T-helper 2 cell treated with Interferon-gamma antibody and Interleukin-4, amounts not matched to agents 5 μg/mL and 100 μg/mL, for 36 hours (primary cell): Measurements from ENCODE around the gene RAD51B.
"Not testable (repeated sequence)": the region's sequence is repeated elsewhere in the genome, so short reads cannot be mapped to it uniquely, and the experiment has no call there.

Source experiments
- DNase-seq: peaks from one replicate; pipeline ENCODE4 v3.0.0; 2021; ENCODE audit warnings: low spot score
- H3K27ac Mint-ChIP-seq: one replicate; pipeline ENCODE4 v1.8.0; 2021; ENCODE audit warnings: mild to moderate bottlenecking, mixed read lengths
- H3K27me3 Mint-ChIP-seq: one replicate; pipeline ENCODE4 v1.8.0; 2021; ENCODE audit warnings: low read depth, mixed read lengths
- H3K36me3 Mint-ChIP-seq: one replicate; pipeline ENCODE4 v1.8.0; 2021; ENCODE audit warnings: low read depth, mixed read lengths
- H3K4me1 Mint-ChIP-seq: one replicate; pipeline ENCODE4 v1.8.0; 2021; ENCODE audit warnings: low read depth, mixed read lengths
- H3K4me3 Mint-ChIP-seq: one replicate; pipeline ENCODE4 v1.8.0; 2022; ENCODE audit warnings: mild to moderate bottlenecking, moderate library complexity, mixed read lengths
- H3K9me3 Mint-ChIP-seq: one replicate; pipeline ENCODE4 v1.8.0; 2021; ENCODE audit warnings: mixed read lengths

Gene RAD51B

DNA sequence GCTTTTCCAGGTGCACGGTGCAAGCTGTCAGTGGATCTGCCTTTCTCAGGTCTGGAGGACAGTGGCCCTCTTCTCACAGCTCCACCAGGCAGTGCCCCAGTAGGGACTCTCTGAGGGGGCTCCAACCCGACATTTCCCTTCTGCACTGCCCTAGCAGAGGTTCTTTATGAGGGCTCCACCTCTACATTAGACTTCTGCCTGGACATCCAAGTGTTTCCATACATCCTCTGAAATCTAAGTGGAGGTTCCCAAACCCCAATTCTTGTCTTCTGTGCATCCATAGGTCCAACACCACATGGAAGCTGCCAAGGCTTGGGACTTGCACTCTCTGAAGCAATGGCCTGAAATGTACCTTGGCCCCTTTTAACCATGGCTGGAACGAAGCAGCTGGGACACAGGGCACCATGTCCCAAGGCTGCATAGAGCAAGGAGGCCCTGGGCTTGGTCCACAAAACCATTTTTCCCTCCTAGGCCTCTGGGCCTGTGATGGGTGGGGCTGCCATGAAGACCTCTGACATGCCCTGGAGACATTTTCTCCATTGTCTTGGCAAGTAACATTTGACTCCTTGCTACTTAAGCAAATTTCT is 282.2 kb downstream of the RAD51B start:
- not testable (repeated sequence) for H3K27ac Mint-ChIP-seq, DNase-seq, H3K4me3 Mint-ChIP-seq, H3K27me3 Mint-ChIP-seq, H3K4me1 Mint-ChIP-seq
- peaks cover 12% of the 10 kb centered on the region for H3K36me3 Mint-ChIP-seq
- H3K9me3 Mint-ChIP-seq, result peaks cover 58% of the 10 kb centered on the region

DNA sequence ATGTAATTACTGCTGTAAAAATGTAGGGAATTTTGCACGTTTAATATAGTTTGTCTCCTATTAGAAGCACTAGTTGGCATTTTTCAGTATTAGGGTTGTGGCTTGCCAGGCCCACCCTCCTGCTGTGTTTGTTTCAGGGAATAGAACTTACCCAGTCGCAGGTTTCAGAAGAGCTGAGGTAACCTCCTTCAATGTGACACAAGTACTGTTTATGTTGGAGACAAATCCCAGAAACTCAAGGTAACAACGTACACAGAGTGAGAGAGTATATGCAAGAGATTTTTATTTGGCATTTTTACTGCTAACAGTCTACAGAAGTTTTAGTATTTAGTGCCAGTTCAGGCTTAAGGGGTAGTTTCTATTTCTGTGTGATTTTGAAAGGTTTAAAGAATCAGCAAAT is 284.3 kb downstream of the RAD51B start:
- H3K36me3 Mint-ChIP-seq, result peaks cover 12% of the 10 kb centered on the region

DNA sequence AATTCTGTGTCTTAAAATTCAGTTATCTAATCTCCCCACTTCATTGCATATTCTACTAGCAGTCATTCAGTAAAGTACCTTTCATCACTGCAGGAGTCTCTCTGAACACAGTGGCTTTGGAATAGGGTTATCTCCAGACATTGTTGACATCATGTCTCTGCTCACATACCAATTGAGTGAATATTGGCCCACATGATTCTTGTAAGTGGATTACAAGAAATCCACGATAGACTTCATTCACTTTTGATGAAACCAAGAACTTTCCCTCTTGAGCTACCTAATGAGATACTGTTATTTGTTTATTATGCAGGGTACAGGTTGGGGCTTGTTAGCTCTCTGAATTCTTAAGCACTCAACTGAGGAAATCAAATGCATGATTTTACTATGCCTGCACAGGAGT is 284.9 kb downstream of the RAD51B start:
- no peak for DNase-seq
- Mint-ChIP-seq H3K27ac (no peak overlapping the region), H3K27me3 (peaks cover 3% of the 10 kb centered on the region), H3K9me3 (peaks cover 40% of the 10 kb centered on the region), H3K36me3 (peaks cover 12% of the 10 kb centered on the region), H3K4me3 (no peak overlapping the region), H3K4me1 (no peaks in the 10 kb centered on the region)

More for the DNA sequence above, 284.3 kb downstream of the RAD51B start:
- Mint-ChIP-seq H3K27me3 (peaks cover 3% of the 10 kb centered on the region), H3K9me3 (peaks cover 46% of the 10 kb centered on the region), H3K27ac (no peak overlapping the region), H3K4me3 (no peak overlapping the region), H3K4me1 (no peaks in the 10 kb centered on the region)
- no peak for DNase-seq

DNA sequence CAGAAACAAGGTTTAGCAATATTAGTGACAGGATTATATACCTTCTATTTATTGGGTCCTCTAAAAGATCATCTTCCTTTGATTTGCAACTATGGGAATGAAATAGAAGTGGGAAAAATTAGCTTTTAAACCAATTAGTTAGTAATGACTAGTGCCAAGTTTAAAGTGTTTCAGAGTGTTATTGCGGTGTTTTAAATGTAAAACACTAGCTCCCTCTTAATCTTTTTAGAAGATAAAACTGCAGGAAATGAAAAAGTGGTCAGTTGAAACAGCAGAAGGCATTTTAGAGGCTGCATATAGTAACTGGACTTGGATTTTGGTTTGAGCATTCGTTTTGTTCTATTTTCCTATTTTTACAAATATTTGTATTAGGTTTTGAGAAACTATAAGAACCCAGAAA is 286.2 kb downstream of the RAD51B start:
- Mint-ChIP-seq H3K36me3 (peaks cover 7% of the 10 kb centered on the region), H3K27me3 (peaks cover 3% of the 10 kb centered on the region), H3K27ac (no peak overlapping the region), H3K4me3 (no peak overlapping the region), H3K4me1 (no peaks in the 10 kb centered on the region), H3K9me3 (peaks cover 29% of the 10 kb centered on the region)
- DNase-seq, result no peak

GRCh38 chr14:68106456-68106855 is 286.9 kb downstream of the RAD51B start:
- Mint-ChIP-seq H3K9me3 (peaks cover 22% of the 10 kb centered on the region), H3K4me3 (no peak overlapping the region), H3K4me1 (no peaks in the 10 kb centered on the region), H3K27ac (no peak overlapping the region), H3K27me3 (peaks cover 3% of the 10 kb centered on the region), H3K36me3 (peaks cover 5% of the 10 kb centered on the region)
- no peak for DNase-seq

DNA sequence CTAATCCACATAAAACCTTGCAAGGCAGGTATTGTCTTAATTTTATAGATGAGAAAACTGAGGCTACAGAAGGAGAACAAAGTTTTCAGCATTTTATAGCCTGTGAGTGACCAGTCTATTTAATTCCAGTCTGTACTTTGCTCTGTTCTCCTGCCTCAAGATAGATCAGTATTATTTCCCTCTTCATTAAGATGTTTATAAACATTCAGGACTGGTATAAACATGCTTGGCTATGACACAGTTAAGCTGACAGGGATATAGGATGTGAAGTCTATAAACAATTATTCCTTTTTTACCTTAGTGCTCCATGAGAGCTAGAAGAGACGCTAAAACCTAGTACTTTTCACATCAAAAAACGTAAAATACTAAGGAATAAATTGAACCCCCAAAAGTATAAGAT is 287.3 kb downstream of the RAD51B start:
- no peak overlapping the region for H3K27ac Mint-ChIP-seq
- no peaks in the 10 kb centered on the region for H3K4me1 Mint-ChIP-seq
- DNase-seq, result no peak
- no peak overlapping the region for H3K4me3 Mint-ChIP-seq
- peaks cover 18% of the 10 kb centered on the region for H3K9me3 Mint-ChIP-seq
- peaks cover 3% of the 10 kb centered on the region for H3K27me3 Mint-ChIP-seq
- H3K36me3 Mint-ChIP-seq, result peaks cover 5% of the 10 kb centered on the region

DNA sequence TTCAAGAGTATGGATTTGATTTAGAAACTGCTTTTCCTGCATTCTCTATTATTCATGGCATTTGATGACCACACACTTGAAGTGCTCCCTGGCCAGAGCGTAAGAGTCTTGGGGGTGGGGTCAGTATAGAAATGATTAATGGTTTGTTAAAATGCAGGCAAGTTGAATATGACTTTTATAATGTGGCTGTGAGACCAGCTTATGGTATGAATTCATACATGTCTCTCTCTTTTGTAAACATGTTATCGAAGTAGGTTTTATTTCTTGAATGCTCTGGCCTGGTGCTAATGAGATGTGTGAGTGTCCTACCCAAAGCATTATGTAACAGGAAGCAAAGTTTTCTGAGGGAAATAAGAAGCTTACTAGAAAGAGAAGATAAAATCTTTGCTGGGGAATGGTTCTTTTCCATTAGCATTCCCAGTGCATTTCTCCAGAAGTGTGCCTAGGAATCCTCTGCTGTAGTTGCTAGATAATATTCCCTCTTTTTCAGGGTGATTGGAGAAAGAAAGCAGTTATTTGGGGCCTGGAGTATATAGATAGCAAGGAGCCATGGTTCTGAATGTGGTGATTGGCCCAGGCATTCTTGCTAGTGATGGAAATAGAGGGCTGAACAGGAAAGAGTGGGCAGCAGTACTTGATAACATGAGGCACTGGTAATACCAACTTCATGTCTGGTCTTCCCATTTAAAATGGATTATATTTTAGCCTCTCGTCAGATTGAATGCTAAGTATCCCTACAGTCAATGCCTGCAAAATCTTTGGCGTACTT is 289.7 kb downstream of the RAD51B start:
- Mint-ChIP-seq H3K9me3 (no peaks in the 10 kb centered on the region), H3K27ac (no peak overlapping the region), H3K27me3 (peaks cover 3% of the 10 kb centered on the region), H3K4me3 (no peak overlapping the region), H3K36me3 (no peaks in the 10 kb centered on the region), H3K4me1 (no peaks in the 10 kb centered on the region)
- DNase-seq, result no peak

DNA sequence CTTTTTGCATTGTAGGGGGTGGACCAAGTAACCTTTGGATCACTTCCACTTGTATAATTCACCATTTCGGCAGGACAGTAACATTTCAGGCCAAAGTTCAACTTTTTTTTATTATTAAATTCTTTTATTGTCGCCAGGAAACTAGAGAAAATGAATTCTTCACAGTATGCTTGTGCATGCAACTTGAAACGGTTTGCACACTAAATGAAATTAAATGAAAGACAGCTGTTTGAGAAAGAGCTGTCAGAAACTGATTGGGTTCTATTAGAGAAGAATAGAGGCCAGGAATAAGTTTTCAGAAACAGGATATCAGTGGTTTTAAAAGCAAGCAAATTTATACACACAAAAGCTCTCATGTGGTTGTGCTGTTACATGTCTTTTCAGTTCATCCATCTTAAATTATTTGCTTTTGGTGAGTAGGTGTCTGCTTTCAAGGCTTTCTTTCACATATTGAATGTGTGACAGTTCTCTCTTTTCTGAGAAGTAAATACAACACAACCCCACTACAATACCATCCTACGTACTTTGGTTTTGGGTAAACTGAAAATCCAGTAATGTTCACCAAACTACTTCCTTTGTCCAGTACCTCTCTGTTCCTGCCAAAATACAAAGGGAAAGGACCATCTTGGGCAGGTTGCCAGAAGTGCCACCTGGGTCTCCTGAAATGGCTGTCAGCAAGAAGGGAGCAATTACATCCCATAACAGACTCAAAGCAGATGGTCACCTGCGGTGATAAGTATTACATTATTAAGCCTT is 291.7 kb downstream of the RAD51B start:
- no peak for DNase-seq
- H3K4me3 Mint-ChIP-seq, result no peak overlapping the region

DNA sequence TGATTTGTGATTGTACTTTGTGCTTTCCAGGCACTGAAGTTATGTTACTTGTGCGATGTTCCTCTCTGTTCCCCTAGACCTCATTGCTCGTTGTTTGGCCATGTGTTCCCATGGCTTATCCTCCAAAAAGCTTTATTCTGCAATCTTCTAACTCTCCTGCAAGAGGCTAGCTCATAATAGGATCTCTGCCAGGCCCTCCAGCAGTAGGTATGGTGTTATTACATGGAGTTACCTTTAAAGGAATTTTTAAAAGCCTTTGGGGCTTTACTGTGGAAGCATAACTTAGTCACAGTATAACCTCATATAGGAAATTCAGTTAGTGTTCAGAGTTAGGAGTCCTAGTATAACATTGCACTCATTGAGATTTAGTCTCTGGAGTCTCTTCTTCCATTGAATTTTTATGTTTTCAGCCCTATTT is 292.3 kb downstream of the RAD51B start:
- H3K9me3 Mint-ChIP-seq, result no peaks in the 10 kb centered on the region
- peaks cover 3% of the 10 kb centered on the region for H3K27me3 Mint-ChIP-seq
- no peak overlapping the region for H3K4me3 Mint-ChIP-seq
- no peak overlapping the region for H3K27ac Mint-ChIP-seq
- DNase-seq, result no peak
- no peaks in the 10 kb centered on the region for H3K36me3 Mint-ChIP-seq
- H3K4me1 Mint-ChIP-seq, result no peaks in the 10 kb centered on the region

More for the DNA sequence above, 291.7 kb downstream of the RAD51B start:
- Mint-ChIP-seq H3K36me3 (no peaks in the 10 kb centered on the region), H3K4me1 (no peaks in the 10 kb centered on the region), H3K9me3 (no peaks in the 10 kb centered on the region), H3K27me3 (peaks cover 3% of the 10 kb centered on the region), H3K27ac (no peak overlapping the region)

- Mint-ChIP-seq H3K4me1 (no peaks in the 10 kb centered on the region), H3K27ac (no peak overlapping the region), H3K9me3 (no peaks in the 10 kb centered on the region), H3K36me3 (no peaks in the 10 kb centered on the region), H3K27me3 (no peaks in the 10 kb centered on the region), H3K4me3 (no peak overlapping the region)
- DNase-seq, result no peak
Observed at GRCh38 chr14:68112442-68112841, 292.9 kb downstream of the RAD51B start.

DNA sequence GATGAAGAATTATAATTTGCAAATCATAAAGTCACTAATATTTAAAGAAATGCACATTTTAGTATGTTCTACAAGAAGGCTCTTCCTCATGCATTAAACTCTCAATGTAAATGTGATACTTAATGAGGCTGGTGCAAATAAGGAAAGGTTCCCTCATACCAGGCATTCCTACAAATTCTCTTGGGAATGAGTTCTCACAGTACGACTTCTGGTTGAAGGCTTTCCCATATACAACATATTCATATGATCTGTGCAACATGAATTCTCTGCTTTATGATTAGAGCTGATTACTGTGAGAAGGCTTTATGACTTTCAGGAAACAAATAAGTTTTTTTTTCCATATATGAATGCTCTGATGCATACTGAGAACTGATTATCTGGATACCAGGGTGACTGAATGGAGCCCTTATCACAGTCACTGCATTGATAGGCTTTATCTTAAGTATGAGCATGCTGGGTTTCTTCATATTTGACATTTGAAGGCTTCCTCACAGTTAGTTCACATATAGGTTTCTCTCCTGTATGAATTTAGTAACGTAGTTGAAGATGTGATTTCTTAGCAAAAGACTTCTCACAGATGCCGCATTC is 293.9 kb downstream of the RAD51B start:
- Mint-ChIP-seq H3K27me3 (no peaks in the 10 kb centered on the region), H3K36me3 (no peaks in the 10 kb centered on the region), H3K4me1 (no peaks in the 10 kb centered on the region), H3K9me3 (no peaks in the 10 kb centered on the region), H3K4me3 (no peak overlapping the region), H3K27ac (no peak overlapping the region)
- no peak for DNase-seq

DNA sequence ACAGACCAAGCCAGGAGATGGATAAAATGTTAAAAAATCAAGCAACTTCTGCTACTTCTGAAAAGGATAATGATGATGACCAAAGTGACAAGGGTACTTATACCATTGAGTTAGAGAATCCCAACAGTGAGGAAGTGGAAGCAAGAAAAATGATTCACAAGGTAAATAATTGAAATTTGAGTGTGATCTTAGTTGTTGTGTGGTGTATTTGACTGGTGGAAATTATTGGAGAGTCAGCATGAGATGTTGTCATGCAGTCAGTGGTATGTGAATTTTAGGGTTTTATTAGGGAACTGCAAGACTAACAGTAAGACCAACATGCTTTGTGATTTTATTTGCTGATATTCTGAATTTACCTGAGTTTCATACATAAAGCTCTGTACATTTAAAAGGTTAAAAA is 296.4 kb downstream of the RAD51B start:
- not testable (repeated sequence) for H3K4me3 Mint-ChIP-seq, DNase-seq

DNA sequence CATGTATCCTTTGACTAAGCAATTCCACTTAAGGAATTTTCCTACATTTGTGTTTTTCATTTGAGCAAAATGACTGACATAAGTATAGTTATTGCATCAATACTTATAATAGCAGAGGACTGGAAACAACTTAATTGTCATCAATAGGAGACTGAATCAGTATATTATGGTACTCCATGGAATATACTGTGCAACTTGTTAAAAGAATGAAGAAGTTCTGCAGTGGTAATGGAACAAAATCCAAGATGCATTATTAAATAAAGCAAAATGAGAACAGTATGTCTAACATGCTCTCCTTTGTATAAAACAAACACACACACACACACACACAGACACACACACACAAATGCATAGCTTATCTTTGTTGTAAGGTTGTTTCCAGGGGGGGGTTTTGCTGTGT is 303.1 kb downstream of the RAD51B start:
- peaks cover 18% of the 10 kb centered on the region for H3K9me3 Mint-ChIP-seq
- no peaks in the 10 kb centered on the region for H3K4me1 Mint-ChIP-seq
- no peak overlapping the region for H3K27ac Mint-ChIP-seq
- no peak overlapping the region for H3K4me3 Mint-ChIP-seq
- H3K36me3 Mint-ChIP-seq, result peaks cover 2% of the 10 kb centered on the region
- H3K27me3 Mint-ChIP-seq, result no peaks in the 10 kb centered on the region
- DNase-seq, result no peak

More for the DNA sequence above, 296.4 kb downstream of the RAD51B start:
- H3K9me3 Mint-ChIP-seq, H3K27ac Mint-ChIP-seq, H3K36me3 Mint-ChIP-seq, H3K4me1 Mint-ChIP-seq, H3K27me3 Mint-ChIP-seq: not testable (repeated sequence)

DNA sequence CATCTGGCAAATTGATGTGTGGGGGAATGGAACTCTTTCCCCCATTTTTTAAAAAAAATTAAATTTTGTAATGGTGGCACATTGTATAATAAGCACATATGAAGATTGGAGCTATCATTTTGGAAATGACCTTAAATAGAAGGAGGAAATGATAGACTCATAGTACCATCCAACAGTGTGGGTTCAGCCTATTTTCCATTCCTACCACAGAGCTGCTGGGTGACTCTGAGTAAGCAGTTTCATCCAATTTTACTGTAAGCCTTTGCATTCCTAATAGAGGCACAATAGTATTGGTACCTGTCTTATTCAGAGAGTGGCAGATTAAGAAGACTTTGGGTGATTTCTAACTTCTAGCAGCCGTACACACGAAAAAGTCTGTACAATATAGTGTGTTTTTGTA is 304.5 kb downstream of the RAD51B start:
- no peak for DNase-seq
- Mint-ChIP-seq H3K4me1 (no peaks in the 10 kb centered on the region), H3K27me3 (no peaks in the 10 kb centered on the region), H3K27ac (no peak overlapping the region), H3K4me3 (no peak overlapping the region), H3K9me3 (peaks cover 18% of the 10 kb centered on the region), H3K36me3 (no peaks in the 10 kb centered on the region)
